CD4-positive, alpha-beta T cell (primary cell): ENCODE results near the gene ZNF682. TPM values are rescaled to one million over a fixed set of nuclear protein-coding genes. Genes with fewer than 3 reads are reported as not detected.
"Not testable (repeated sequence)": the region's sequence is repeated elsewhere in the genome, so short reads cannot be mapped to it uniquely, and the experiment has no call there.

Experiments used
- ATAC-seq: fragments of 200-7000 bp; cut with Tn5 transposase; one replicate; pipeline ENCODE4 v1.10.0; 2022; ENCODE audit warnings: mild to moderate bottlenecking; ENCODE audit not compliant: poor library complexity
- CTCF ChIA-PET: fragments of 350-600 bp; sonication (Branson Sonifier 250); formaldehyde crosslinking; loops from one replicate; lab custom pipeline; 2021; ENCODE audit warnings: antibody characterized with exemption, inconsistent platforms; lab: Charles Lee
- POLR2A ChIA-PET: fragments of 350-600 bp; sonication (Branson Sonifier 250); formaldehyde crosslinking; loops from one replicate; lab custom pipeline; 2021; ENCODE audit warnings: antibody characterized with exemption, inconsistent platforms; lab: Charles Lee
- DNase-seq, 14 experiments: peaks; one replicate each; pipeline ENCODE4 v3.0.0-alpha.2; 2013 to 2020; ENCODE audit warnings: mixed read lengths in 2 of 14
- H3K27ac ChIP-seq, 2 donors: one replicate each; pipeline versions ENCODE4 v1.5.1 to v1.7.0; 2013; ENCODE audit warnings: low read length in 2 of 2, low read depth in 1 of 2, mild to moderate bottlenecking in 1 of 2
- H3K27me3 ChIP-seq, 2 experiments: 1 replicate in 1 of 2; 2 replicates in 1 of 2; pipeline versions ENCODE4 v1.6.1 to v1.7.0; 2013; ENCODE audit warnings: low read length in 2 of 2, control low read depth in 1 of 2, mild to moderate bottlenecking in 1 of 2, moderate library complexity in 1 of 2; ENCODE audit not compliant: insufficient read depth in 2 of 2, control insufficient read depth in 1 of 2
- H3K36me3 ChIP-seq: one replicate; pipeline ENCODE4 v1.6.1; 2013; ENCODE audit warnings: low read length, control low read depth; ENCODE audit not compliant: insufficient read depth
- H3K4me1 ChIP-seq: one replicate; pipeline ENCODE4 v1.6.1; 2013; ENCODE audit warnings: low read length, control low read depth; ENCODE audit not compliant: insufficient read depth
- H3K4me3 ChIP-seq: one replicate; pipeline ENCODE4 v1.5.1; 2013; ENCODE audit warnings: mild to moderate bottlenecking, low read length, moderate library complexity
- H3K9me3 ChIP-seq, 2 experiments: 1 replicate in 1 of 2; 2 replicates in 1 of 2; pipeline versions ENCODE4 v1.6.1 to v1.7.0; 2013; ENCODE audit warnings: low read length in 2 of 2, mild to moderate bottlenecking in 2 of 2, control low read depth in 1 of 2, moderate library complexity in 1 of 2; ENCODE audit not compliant: control insufficient read depth in 1 of 2, insufficient read depth in 1 of 2
- H3K27ac Mint-ChIP-seq: one replicate; pipeline ENCODE4 v1.8.0; 2020; ENCODE audit warnings: mixed read lengths
- H3K27me3 Mint-ChIP-seq: one replicate; pipeline ENCODE4 v1.8.0; 2021; ENCODE audit warnings: mixed read lengths
- H3K36me3 Mint-ChIP-seq: one replicate; pipeline ENCODE4 v1.8.0; 2021; ENCODE audit warnings: low read depth, mixed read lengths
- H3K4me1 Mint-ChIP-seq: one replicate; pipeline ENCODE4 v1.8.0; 2021; ENCODE audit warnings: low read depth, mixed read lengths
- H3K4me3 Mint-ChIP-seq: one replicate; pipeline ENCODE4 v1.8.0; 2020; ENCODE audit warnings: mild to moderate bottlenecking, mixed read lengths
- H3K9me3 Mint-ChIP-seq: one replicate; pipeline ENCODE4 v1.8.0; 2020; ENCODE audit warnings: mixed read lengths
- intact Hi-C, 2 experiments: fragments of 100-400 bp; cut with DNase I in 1 of 2; cut with micrococcal nuclease in 1 of 2; formaldehyde crosslinking; loops; one replicate each; pipeline versions ENCODE4 v1.15.1 to v1.9.0; 2023 to 2025; cut with DNase I, micrococcal nuclease
- total RNA-seq, 174 experiments: library from RNA in 2 of 174; stranded (reverse) in 2 of 174; gene quantifications; one replicate each; pipeline ENCODE4 v1.2.3 and lab custom pipeline; 2021 to 2026
- TF ChIP-seq, protein P1 (sequence below): fragments of 200-600 bp; IDR thresholded peaks from one replicate; pipeline ENCODE4 v1.8.0; 2022; ENCODE audit warnings: antibody characterized with exemption, mild to moderate bottlenecking

ZNF682 gene
- total RNA-seq, 2 experiments from 2014 or later = 12.5 to 16.0 TPM

DNA sequence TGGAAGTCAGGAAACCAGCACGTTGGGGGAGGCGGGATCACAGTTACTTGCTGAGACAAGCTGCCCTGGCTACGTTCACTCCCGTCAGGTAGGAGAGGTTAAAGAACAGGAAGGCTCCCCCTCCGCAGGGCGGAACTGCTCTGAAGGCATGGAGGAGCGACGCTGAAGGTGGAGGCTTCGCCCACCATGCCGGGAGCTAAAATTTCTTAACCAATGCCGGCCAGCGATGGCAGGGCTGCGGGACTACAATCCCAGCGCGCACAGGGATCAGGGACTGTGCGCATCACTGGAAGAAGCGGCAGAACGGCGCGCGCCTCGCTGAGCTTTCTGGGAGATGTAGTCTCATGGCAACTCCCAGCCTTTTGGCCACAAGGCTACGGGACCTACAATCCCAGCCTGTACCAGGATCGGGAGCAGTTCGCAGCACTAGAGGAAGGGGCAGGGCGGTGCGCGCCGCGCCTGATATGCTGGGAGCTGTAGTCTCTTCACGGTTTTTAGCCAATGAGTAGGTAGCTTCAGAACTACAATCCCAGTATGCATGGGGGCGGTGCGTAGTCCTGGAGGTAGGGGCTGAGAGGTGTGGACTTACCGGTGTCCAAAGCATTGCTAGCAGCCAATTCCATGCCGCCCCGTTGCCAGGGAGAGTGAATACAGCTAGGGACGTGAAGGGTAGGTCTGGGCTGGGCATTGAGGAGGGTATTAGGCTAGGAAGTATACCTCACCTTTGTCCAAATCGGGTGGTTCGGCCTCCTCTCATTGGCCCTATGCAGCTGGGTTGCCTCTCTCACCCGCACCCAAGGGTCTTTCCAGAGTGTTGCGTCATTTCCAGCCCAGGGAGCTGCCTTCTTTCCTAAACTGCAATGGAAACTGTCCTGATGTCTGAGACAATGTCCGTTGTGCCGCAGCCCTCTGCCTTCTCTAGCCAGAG is 12.8 kb upstream of the ZNF682 start:
- H3K4me3 Mint-ChIP-seq = peak overlapping the region; percentile 99
- ChIA-PET POLR2A (interaction anchor here (0.6 to 2.1 kb wide), 24 partner anchors 11 to 1800 kb away, joined by 3 to 49 read pairs (median 4); partner anchors contain the start of genes ZNF100, ZNF101, ZNF253 and ZNF429), CTCF (interaction anchor here (1.0 kb wide), 1 partner anchor 26 kb away, joined by 3 read pairs; the partner anchor contains the start of gene ZNF90)
- peaks cover 4% of the 10 kb centered on the region for H3K27me3 Mint-ChIP-seq
- H3K36me3 Mint-ChIP-seq = peaks cover 12% of the 10 kb centered on the region
- peaks cover 15% of the 10 kb centered on the region for H3K4me1 ChIP-seq
- no peaks in the 10 kb centered on the region for H3K9me3 ChIP-seq
- peak overlapping the region; percentile 90 for H3K27ac Mint-ChIP-seq
- no peaks in the 10 kb centered on the region for H3K36me3 ChIP-seq
- H3K4me1 Mint-ChIP-seq = peaks cover 18% of the 10 kb centered on the region
- H3K27me3 ChIP-seq = no peaks in the 10 kb centered on the region
- TF ChIP-seq, protein P1, sequence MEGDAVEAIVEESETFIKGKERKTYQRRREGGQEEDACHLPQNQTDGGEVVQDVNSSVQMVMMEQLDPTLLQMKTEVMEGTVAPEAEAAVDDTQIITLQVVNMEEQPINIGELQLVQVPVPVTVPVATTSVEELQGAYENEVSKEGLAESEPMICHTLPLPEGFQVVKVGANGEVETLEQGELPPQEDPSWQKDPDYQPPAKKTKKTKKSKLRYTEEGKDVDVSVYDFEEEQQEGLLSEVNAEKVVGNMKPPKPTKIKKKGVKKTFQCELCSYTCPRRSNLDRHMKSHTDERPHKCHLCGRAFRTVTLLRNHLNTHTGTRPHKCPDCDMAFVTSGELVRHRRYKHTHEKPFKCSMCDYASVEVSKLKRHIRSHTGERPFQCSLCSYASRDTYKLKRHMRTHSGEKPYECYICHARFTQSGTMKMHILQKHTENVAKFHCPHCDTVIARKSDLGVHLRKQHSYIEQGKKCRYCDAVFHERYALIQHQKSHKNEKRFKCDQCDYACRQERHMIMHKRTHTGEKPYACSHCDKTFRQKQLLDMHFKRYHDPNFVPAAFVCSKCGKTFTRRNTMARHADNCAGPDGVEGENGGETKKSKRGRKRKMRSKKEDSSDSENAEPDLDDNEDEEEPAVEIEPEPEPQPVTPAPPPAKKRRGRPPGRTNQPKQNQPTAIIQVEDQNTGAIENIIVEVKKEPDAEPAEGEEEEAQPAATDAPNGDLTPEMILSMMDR = no peak
- peak overlapping the region; percentile 67 to 73 for H3K27ac ChIP-seq
- DNase-seq (peak; percentile 29 to 77 (median 50)), ATAC-seq (peak; percentile 93)
- no peaks in the 10 kb centered on the region for H3K9me3 Mint-ChIP-seq
- peak overlapping the region; percentile 95 for H3K4me3 ChIP-seq
- intact Hi-C loops = loop anchor here (2.0 to 5.0 kb wide), 3 partner anchors 13 to 660 kb away; partner anchors contain the start of genes ZNF486 (in 1 of the 2) and ZNF682 (in 1 of the 2)

DNA sequence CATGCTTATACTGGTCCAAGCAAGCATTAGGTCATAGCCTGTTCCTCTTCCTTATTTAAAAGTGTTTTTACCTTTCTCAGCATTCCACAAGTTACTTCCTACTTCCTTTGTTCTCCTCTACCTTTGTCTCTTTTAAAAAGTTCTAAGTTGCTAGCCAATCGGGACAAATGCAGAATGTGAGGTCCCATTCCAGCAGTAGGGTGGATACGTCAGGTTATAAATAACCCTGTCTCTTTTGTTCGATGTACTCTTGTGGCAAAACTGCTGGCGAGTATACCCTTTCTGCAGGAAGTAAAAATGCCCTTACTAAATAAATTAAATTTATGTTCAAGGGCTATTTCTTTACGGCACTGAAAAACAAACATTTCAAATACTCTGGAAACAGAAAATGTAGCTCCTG is 6.4 kb upstream of the ZNF682 start:
- H3K27me3 Mint-ChIP-seq = peaks cover 15% of the 10 kb centered on the region
- ATAC-seq, H3K36me3 Mint-ChIP-seq, H3K36me3 ChIP-seq, H3K4me1 ChIP-seq, H3K4me3 Mint-ChIP-seq, H3K9me3 Mint-ChIP-seq, CTCF ChIA-PET, H3K9me3 ChIP-seq, H3K4me3 ChIP-seq, H3K27me3 ChIP-seq, H3K27ac Mint-ChIP-seq, DNase-seq, H3K27ac ChIP-seq, H3K4me1 Mint-ChIP-seq, POLR2A ChIA-PET: not testable (repeated sequence)
- intact Hi-C loops = loop anchor here in 1 of 2 experiments (10.0 kb wide), 1 partner anchor 1349 kb away; the partner anchor contains the start of gene ZNF493

DNA sequence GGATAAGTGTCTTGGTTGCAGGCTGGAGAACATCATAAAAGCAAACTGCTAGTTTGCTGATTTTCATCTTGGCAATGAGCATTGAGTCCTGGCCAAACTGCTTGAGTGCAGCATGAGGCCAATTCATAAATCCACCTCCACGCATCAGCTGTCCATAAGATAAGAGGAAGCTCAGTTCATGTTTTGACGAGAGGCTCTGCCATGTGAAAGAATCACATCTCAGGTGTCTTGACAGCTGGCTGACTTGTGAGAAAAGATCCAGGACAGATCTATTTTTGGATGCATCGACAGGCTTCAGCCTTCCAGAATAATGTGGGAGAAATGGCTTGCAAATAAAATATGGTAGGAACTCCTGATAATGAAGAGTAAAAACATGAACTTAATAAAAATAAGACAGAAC is 5.4 kb upstream of the ZNF682 start:
- Mint-ChIP-seq H3K4me3 (no peak overlapping the region), H3K27me3 (peaks cover 15% of the 10 kb centered on the region), H3K36me3 (no peaks in the 10 kb centered on the region), H3K27ac (no peak overlapping the region), H3K4me1 (peaks cover under 1% of the 10 kb centered on the region), H3K9me3 (no peaks in the 10 kb centered on the region)
- Histone ChIP-seq H3K27ac (no peak overlapping the region), H3K36me3 (no peaks in the 10 kb centered on the region), H3K4me3 (no peak overlapping the region), H3K4me1 (peaks cover 2% of the 10 kb centered on the region), H3K9me3 (peaks cover 0 to 11% of the 10 kb centered on the region in 2 experiments), H3K27me3 (peaks cover 0 to 5% of the 10 kb centered on the region in 2 experiments)
- TF ChIP-seq, protein P1 = no peak
- ChIA-PET POLR2A (no interaction called here), CTCF (no interaction called here)
- ATAC-seq (no peak), DNase-seq (no peak)
- intact Hi-C loops = loop anchor here in 1 of 2 experiments (5.0 to 10.0 kb wide), 2 partner anchors 33 to 1350 kb away; partner anchors contain the start of genes ZNF493 and ZNF90
